IPS-18a (cell line): Measurements from ENCODE around the gene MYH9.

Experiments
- H3K27ac ChIP-seq: one replicate; pipeline ENCODE4 v1.5.1; 2013; ENCODE audit warnings: low read length
- H3K27me3 ChIP-seq: one replicate; pipeline ENCODE4 v1.6.1; 2013; ENCODE audit warnings: mild to moderate bottlenecking, low read length; ENCODE audit not compliant: control insufficient read depth, insufficient read depth
- H3K36me3 ChIP-seq: one replicate; pipeline ENCODE4 v1.6.1; 2013; ENCODE audit warnings: low read depth, low read length; ENCODE audit not compliant: control insufficient read depth
- H3K4me1 ChIP-seq: one replicate; pipeline ENCODE4 v1.6.1; 2013; ENCODE audit warnings: low read depth, low read length; ENCODE audit not compliant: control insufficient read depth
- H3K4me3 ChIP-seq: one replicate; pipeline ENCODE4 v1.5.1; 2013; ENCODE audit warnings: low read length
- H3K9ac ChIP-seq: one replicate; pipeline ENCODE4 v1.6.1; 2013; ENCODE audit warnings: mild to moderate bottlenecking, low read length, moderate library complexity
- H3K9me3 ChIP-seq: one replicate; pipeline ENCODE4 v1.6.1; 2013; ENCODE audit warnings: low read depth, low read length; ENCODE audit not compliant: control insufficient read depth

Gene MYH9

DNA sequence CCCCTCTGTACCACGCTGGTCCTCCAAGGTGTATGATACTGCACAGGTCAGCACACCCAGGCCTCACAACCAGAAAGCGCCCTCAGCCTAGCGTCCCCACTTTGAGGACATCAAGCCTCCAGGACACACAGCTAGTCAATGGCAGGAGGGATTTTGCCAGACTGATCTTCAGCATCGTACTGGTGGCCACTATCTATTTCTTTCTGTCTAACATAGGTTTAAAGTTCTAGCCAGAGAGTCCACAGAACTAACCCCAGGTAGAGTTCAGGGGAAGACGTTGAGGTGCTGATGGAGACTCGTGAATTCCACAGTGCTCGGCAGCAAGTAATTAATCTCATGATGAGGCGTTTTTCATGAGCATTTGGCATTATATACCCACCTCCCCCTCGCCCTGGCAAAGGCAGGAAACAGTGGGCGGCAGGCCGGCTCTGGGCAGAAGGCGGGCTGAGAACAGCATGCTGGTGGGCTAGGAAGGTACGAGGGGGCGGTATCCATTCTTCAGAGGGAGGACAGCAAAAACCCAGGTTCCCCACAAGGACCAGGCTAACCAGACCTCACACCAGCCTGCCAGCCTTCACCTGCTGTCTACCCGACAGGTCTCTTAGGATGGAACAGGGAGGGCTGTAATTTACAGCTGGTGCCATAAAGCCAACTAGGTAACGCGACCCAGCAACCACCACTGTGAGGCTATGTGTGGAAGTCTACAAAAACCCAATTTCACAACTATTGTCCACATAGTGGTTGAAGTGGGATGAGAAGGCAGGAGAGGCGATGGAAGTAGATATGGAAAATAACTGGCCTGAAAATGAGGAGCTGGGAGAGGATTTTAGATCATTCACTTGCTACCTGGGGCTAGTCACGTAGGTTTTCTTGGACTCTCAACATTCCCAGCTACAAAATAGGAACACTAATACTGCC, 18.5 kb downstream of the MYH9 start:
- Histone ChIP-seq H3K27me3 (no peaks in the 10 kb centered on the region), H3K9me3 (no peaks in the 10 kb centered on the region), H3K9ac (peak overlapping the region; percentile 44), H3K27ac (peak overlapping the region; percentile 70), H3K36me3 (no peaks in the 10 kb centered on the region), H3K4me3 (peak overlapping the region; percentile 33), H3K4me1 (peaks cover 59% of the 10 kb centered on the region)

DNA sequence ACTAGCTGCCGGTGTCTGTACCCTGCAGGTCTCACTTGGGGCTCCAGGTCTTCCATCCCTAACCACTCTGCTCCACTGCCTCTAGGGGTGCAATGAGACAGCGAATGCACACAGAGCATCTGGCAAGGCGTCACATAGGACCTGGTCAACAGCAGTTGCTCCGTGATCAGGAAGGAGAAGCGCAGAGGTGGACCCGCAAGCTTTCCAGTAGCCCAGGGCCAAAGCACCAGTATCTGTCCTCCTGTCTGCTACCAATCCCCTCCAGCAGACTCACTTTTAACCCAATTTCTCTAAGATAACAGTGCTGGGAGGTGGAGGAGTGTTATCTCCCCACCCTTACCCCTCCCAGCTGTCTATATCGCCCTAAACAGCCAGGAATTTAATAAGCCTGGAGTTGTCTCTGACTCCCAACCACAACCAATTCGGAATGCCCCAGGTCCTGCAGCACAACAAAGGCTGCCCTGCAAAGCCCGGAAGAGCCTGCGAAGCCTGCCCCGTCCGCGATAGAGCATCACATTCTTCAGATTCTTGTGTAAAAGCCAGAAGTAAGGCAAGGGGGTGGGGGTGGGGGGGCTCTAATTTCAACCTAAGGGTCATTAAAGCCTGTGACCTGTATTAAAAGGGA, 19.3 kb downstream of the MYH9 start:
- peak overlapping the region; percentile 44 for H3K9ac ChIP-seq

DNA sequence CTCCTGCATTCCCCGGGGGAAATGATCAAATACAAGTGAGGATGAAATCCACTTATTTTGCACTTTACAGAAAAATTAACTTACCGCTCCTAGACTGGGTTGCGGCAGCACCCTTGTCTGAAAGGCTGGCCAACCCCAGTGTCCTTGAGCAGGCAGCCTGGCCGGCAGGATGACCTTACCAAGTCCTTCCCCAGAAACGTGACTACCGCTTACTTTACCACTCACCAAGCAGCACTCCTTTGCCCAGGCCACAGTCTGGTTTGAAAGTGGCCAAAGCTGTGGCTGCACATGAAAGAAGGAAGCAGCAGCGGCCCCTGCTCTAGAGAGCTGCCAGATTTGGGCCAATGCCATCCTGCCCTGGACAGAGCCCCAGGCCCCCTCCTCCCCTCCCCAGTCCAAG, 20.3 kb downstream of the MYH9 start:
- Histone ChIP-seq H3K9ac (no peak overlapping the region), H3K4me3 (no peak overlapping the region), H3K27ac (no peak overlapping the region), H3K9me3 (no peaks in the 10 kb centered on the region), H3K36me3 (no peaks in the 10 kb centered on the region), H3K27me3 (no peaks in the 10 kb centered on the region), H3K4me1 (peaks cover 63% of the 10 kb centered on the region)

More for the DNA sequence above, 19.3 kb downstream of the MYH9 start:
- no peaks in the 10 kb centered on the region for H3K36me3 ChIP-seq
- H3K4me1 ChIP-seq: peaks cover 62% of the 10 kb centered on the region
- H3K27me3 ChIP-seq: no peaks in the 10 kb centered on the region
- H3K27ac ChIP-seq: peak overlapping the region; percentile 70
- no peaks in the 10 kb centered on the region for H3K9me3 ChIP-seq
- peak overlapping the region; percentile 33 for H3K4me3 ChIP-seq

DNA sequence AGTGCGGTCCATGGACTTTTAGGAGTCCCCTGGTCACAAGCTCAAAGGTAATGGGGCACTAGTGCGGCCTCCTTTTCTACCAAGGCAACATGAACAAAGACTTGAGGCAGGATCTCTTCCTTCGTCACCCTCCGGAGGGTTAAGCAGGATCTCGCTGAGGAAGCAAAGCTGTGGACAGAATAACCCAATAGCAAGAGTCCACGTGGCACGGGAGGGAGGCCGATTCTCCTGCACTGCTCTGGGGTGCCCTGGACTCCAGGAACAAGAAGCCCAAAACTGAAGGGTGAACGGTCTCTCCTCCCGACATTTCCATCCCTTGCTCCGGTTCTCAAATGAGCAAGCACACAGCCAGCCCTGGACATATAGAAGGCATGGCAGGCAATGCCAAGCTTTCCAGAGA, 20.7 kb downstream of the MYH9 start:
- no peak overlapping the region for H3K9ac ChIP-seq
- no peaks in the 10 kb centered on the region for H3K36me3 ChIP-seq
- peaks cover 66% of the 10 kb centered on the region for H3K4me1 ChIP-seq
- H3K27ac ChIP-seq: no peak overlapping the region
- H3K27me3 ChIP-seq: no peaks in the 10 kb centered on the region
- H3K9me3 ChIP-seq: no peaks in the 10 kb centered on the region
- H3K4me3 ChIP-seq: no peak overlapping the region

DNA sequence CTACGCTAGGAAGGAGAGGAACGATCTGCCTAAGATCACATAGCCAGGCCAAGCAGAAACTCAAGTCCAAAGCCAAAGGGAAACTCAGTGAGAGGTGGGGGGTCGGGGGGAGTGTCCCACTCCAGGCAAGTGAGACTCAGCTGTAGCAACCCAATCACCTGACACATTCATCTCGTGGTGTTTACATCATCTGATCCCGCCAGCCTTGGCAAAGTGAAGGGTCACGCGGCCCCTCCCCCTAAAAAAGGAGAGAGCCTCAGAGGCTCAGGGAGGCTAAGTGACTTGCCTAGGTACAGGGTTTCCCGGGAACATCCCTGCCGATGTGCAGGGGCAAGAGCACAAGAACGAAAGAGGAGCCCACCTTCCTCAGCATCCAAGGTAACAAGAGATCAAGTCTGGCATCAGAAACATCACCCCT, 21.5 kb downstream of the MYH9 start:
- no peaks in the 10 kb centered on the region for H3K36me3 ChIP-seq
- no peak overlapping the region for H3K4me3 ChIP-seq
- H3K27me3 ChIP-seq: no peaks in the 10 kb centered on the region
- peaks cover 68% of the 10 kb centered on the region for H3K4me1 ChIP-seq
- H3K9me3 ChIP-seq: no peaks in the 10 kb centered on the region
- no peak overlapping the region for H3K27ac ChIP-seq
- H3K9ac ChIP-seq: no peak overlapping the region

DNA sequence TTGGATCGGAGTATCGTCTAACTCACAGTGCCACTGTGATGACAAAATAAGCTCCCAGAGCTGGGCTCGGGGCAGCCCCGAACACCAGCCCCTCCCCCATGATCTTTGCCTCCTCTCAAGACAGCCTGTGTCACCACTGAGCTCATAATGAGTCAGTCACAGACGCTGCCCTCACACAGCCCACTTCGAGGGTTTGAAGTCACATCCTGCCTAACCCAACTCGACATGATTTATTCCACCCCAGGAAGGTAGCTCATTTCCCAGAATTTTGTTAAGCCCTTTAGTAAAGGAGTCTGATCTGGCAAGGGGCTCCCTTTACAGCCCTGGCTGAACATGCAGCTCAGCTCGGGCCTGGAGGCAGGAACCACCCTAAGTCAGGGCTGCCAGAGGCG, 22.8 kb downstream of the MYH9 start:
- Histone ChIP-seq H3K9me3 (no peaks in the 10 kb centered on the region), H3K36me3 (no peaks in the 10 kb centered on the region), H3K9ac (no peak overlapping the region), H3K4me1 (peaks cover 66% of the 10 kb centered on the region), H3K27me3 (no peaks in the 10 kb centered on the region), H3K27ac (no peak overlapping the region), H3K4me3 (no peak overlapping the region)

DNA sequence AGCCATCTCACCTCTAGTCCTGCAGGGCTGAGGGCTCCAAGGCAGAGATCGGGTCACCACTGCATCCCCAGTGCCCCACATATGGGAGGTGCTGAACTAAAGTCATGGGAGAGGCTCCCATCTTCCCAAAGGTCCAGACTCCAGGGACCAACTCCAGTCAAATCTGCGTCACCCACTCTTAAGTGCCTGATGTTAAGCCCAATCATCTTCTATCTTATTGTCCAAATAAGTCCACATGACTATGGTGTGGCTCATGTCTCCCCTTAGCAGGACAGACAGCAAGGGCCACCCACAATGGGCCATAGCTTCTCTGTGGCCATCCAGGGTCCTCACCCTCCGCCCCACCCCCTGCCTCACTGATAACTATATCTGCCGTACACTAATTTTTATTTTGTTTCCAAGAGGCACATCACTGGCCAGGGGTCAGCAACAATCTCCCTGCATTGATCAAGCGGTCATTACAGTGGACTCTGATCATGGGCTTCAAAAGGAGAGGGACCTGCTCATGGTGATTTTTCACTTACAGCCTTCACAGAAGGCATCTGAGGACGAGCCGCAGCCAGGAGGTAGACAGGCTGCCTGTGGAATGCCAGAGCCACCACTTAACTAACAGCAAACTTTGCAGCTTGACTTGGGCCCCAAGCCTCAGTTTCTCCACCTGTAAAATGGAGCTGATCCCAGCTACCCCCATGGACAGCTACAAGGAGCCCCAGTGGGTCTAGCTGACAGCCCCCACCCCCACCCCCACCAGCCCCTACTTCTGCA, 23.3 kb downstream of the MYH9 start:
- H3K9ac ChIP-seq: no peak overlapping the region
- no peaks in the 10 kb centered on the region for H3K36me3 ChIP-seq
- no peaks in the 10 kb centered on the region for H3K27me3 ChIP-seq
- peaks cover 64% of the 10 kb centered on the region for H3K4me1 ChIP-seq
- no peak overlapping the region for H3K27ac ChIP-seq
- no peak overlapping the region for H3K4me3 ChIP-seq
- no peaks in the 10 kb centered on the region for H3K9me3 ChIP-seq

DNA sequence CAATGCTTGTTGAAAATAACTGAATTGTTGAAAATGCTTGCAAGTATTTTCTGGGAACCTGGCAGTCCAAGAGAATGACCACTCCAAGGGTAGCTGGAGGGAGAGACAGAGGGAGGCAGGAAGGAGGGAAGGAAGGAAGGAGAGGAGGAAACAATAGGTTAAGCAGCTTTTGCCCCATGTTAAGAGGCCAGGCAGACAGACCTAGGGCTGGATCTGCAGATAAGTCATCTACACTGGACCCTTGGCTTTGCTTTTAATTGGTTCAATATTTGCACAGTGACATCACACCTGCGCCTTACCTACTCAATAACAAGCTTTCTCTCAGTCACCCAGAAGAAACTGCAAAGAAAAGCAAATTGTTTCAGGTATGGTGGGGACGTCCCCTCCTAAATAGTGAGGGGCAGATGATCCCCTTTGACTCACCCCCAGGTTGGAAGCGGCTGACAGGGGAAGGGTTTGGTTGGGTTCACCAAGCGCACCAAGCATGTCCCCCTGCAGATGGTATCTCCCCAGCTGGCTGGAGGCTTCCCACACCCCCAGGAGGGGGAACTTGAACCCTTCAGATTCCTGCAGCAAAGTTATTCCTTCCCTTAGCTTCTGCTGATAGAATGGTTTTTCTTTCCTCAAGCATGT, 24.3 kb downstream of the MYH9 start:
- peaks cover 65% of the 10 kb centered on the region for H3K4me1 ChIP-seq

DNA sequence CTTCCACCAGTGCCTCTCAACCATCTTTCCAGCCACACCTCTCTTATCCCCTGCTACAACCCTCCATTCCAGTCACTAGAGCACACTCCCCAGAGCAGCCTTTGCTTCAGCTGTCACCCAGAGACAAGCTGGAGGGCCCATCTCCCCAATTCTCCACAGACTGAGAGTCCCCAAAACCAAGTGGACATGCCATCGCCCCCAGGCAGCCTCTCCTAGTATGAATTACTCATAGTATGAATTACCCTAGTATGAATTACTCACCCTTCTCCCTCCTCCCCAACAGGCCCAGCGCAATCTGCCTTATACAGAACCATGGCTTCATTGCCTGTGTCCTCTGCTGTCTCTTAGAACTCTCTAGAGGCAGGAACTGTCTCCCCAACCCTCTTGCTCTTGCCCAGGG, 24.8 kb downstream of the MYH9 start:
- Histone ChIP-seq H3K4me1 (peaks cover 60% of the 10 kb centered on the region), H3K4me3 (no peak overlapping the region), H3K27me3 (no peaks in the 10 kb centered on the region), H3K9ac (no peak overlapping the region), H3K9me3 (no peaks in the 10 kb centered on the region), H3K36me3 (no peaks in the 10 kb centered on the region), H3K27ac (no peak overlapping the region)

More for the DNA sequence above, 24.3 kb downstream of the MYH9 start:
- no peak overlapping the region for H3K4me3 ChIP-seq
- no peak overlapping the region for H3K9ac ChIP-seq
- no peak overlapping the region for H3K27ac ChIP-seq
- no peaks in the 10 kb centered on the region for H3K36me3 ChIP-seq
- no peaks in the 10 kb centered on the region for H3K27me3 ChIP-seq
- H3K9me3 ChIP-seq: no peaks in the 10 kb centered on the region

DNA sequence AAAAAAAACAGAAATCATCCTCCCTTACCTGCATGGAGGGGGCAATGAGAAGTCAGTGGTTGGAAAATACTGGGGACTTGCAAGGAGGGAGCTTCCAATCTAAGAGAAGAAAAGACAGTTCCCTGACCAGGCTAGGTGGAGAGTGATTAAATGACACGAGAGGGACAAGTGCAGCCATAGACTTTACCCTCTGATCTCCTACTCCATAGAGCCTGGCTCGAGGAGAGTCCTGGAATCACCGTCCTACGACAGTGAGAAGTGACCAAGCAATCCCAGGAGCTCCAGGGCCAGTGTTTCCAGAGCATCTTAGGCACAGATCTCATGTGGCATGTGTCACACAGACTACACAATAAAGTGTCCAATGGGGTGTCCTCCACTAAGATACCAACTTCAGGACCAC, 25.7 kb downstream of the MYH9 start:
- Histone ChIP-seq H3K9me3 (no peaks in the 10 kb centered on the region), H3K4me1 (peaks cover 58% of the 10 kb centered on the region), H3K4me3 (no peak overlapping the region), H3K36me3 (no peaks in the 10 kb centered on the region), H3K27ac (no peak overlapping the region), H3K27me3 (no peaks in the 10 kb centered on the region), H3K9ac (no peak overlapping the region)

DNA sequence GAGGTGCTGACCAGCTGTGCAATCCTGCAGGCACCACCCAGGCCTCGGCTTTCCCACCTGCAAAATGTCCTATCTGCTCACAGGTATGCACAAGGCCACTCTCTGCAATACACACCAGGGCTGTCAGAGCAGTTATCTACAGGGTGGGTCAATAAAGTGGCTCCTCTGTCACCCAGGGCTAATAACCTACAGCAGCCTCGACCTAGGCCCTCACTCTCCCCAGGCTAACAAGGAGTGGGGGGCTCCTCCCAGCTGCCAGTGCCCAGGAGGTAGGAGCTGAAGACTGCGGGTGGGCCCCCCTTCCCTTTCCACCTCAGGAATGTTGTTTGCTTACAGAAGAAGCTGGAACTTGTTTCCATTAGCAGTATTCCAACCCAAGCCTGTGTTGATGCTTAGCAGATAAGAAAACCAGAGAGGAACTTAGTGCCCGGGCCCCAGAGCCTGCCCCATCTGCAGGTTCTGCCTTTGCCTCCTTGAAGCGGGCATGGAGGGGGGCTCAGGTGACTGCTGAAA, 26.8 kb downstream of the MYH9 start:
- H3K9ac ChIP-seq: no peak overlapping the region

More for the DNA sequence above, 26.8 kb downstream of the MYH9 start:
- Histone ChIP-seq H3K9me3 (no peaks in the 10 kb centered on the region), H3K4me3 (no peak overlapping the region), H3K36me3 (no peaks in the 10 kb centered on the region), H3K27ac (no peak overlapping the region), H3K27me3 (no peaks in the 10 kb centered on the region), H3K4me1 (peaks cover 50% of the 10 kb centered on the region)
